Uterus (tissue), 4 donors: ENCODE results near the gene MYBPC1. TPM values are rescaled to one million over a fixed set of nuclear protein-coding genes. Genes with fewer than 3 reads are reported as not detected.

Experiments used
- DNase-seq, 2 donors: peaks; one replicate each; pipeline ENCODE4 v3.0.0-alpha.2; 2019 to 2020
- H3K27ac ChIP-seq, 2 donors: fragments of 200-600 bp; sonication (generic); 1 replicate in 1 of 2; 2 replicates in 1 of 2; pipeline ENCODE4 v1.5.1; 2016 to 2018
- H3K27me3 ChIP-seq, 2 donors: fragments of 200-600 bp; sonication (generic); one replicate each; pipeline ENCODE4 v1.5.1; 2018 to 2019; ENCODE audit warnings: control low read depth in 1 of 2
- H3K36me3 ChIP-seq, 2 donors: fragments of 200-600 bp; sonication (generic); one replicate each; pipeline ENCODE4 v1.5.1; 2019; ENCODE audit warnings: control low read depth in 1 of 2
- H3K4me1 ChIP-seq, 2 donors: fragments of 200-600 bp; sonication (generic); one replicate each; pipeline ENCODE4 v1.5.1; 2018 to 2019; ENCODE audit warnings: control low read depth in 1 of 2
- H3K4me3 ChIP-seq, 2 donors: fragments of 200-600 bp; sonication (generic); 1 replicate in 1 of 2; 2 replicates in 1 of 2; pipeline ENCODE4 v1.5.1; 2018 to 2019; ENCODE audit warnings: mild to moderate bottlenecking in 1 of 2
- H3K9me3 ChIP-seq, 2 donors: fragments of 200-600 bp; sonication (generic); one replicate each; pipeline ENCODE4 v1.5.1; 2019; ENCODE audit warnings: control low read depth in 1 of 2
- CTCF ChIP-seq, 4 experiments: fragments of 200-600 bp in 2 of 4; fragments of 450-650 bp in 2 of 4; sonication (generic) in 2 of 4; IDR thresholded peaks; one replicate each; pipeline ENCODE4 v1.5.1; 2016 to 2019; ENCODE audit warnings: antibody characterized with exemption in 4 of 4, mild to moderate bottlenecking in 2 of 4, moderate library complexity in 1 of 4
- POLR2A ChIP-seq, 2 donors: fragments of 450-650 bp; IDR thresholded peaks; one replicate each; pipeline ENCODE4 v1.6.1; 2016; ENCODE audit warnings: antibody characterized with exemption in 2 of 2, mild to moderate bottlenecking in 1 of 2, moderate library complexity in 1 of 2
- intact Hi-C: fragments of 100-400 bp; cut with DNase I; formaldehyde crosslinking; loops from one replicate; pipeline ENCODE4 v1.15.1; 2023; ENCODE audit warnings: low total_unique reads
- total RNA-seq, 4 donors: library from RNA; depleted of rRNA in 3 of 4; stranded (reverse); fragments of >200 nt in 3 of 4; gene quantifications; one replicate each; pipeline versions ENCODE4 v1.1.0 to v1.2.4, GENCODE V29; 2014 to 2023
- donor health status: DM: yes; HTN: yes; CAD: no.

The MYBPC1 gene
- total RNA-seq, 4 donors from 2014 or later: 0.14 to 0.73 TPM; not detected in 2

- H3K27ac ChIP-seq: no peak overlapping the region
- no peak for TF ChIP-seq POLR2A (IDR thresholded peaks at IDR 0.05)
- no peak for TF ChIP-seq CTCF (IDR thresholded peaks at IDR 0.05)
These were observed 90.3 kb downstream of the MYBPC1 start for GRCh38 chr12:101685092-101685491.

GRCh38 chr12:101686176-101686575 lies 91.4 kb downstream of the MYBPC1 start:
- TF ChIP-seq CTCF (IDR thresholded peaks at IDR 0.05) (no peak), POLR2A (IDR thresholded peaks at IDR 0.05) (no peak)
- Histone ChIP-seq H3K4me1 (no peaks in the 10 kb centered on the region), H3K27me3 (no peaks in the 10 kb centered on the region), H3K9me3 (no peaks in the 10 kb centered on the region), H3K36me3 (no peaks in the 10 kb centered on the region), H3K27ac (no peak overlapping the region), H3K4me3 (no peak overlapping the region)
- no peak for DNase-seq
- intact Hi-C loops: no loop called here

More at GRCh38 chr12:101685092-101685491, 90.3 kb downstream of the MYBPC1 start:
- Histone ChIP-seq H3K4me3 (no peak overlapping the region), H3K9me3 (no peaks in the 10 kb centered on the region), H3K27me3 (no peaks in the 10 kb centered on the region), H3K4me1 (no peaks in the 10 kb centered on the region), H3K36me3 (no peaks in the 10 kb centered on the region)
- intact Hi-C loops: no loop called here
- no peak for DNase-seq

- Histone ChIP-seq H3K27me3 (no peaks in the 10 kb centered on the region), H3K4me1 (no peaks in the 10 kb centered on the region), H3K9me3 (no peaks in the 10 kb centered on the region), H3K27ac (no peak overlapping the region), H3K36me3 (no peaks in the 10 kb centered on the region), H3K4me3 (no peak overlapping the region)
- intact Hi-C loops: no loop called here
- TF ChIP-seq CTCF (IDR thresholded peaks at IDR 0.05) (no peak), POLR2A (IDR thresholded peaks at IDR 0.05) (no peak)
- DNase-seq: no peak
These were observed 95.8 kb downstream of the MYBPC1 start for GRCh38 chr12:101690544-101691098.

GRCh38 chr12:101691503-101692096 lies 96.8 kb downstream of the MYBPC1 start:
- intact Hi-C loops: no loop called here
- Histone ChIP-seq H3K27ac (no peak overlapping the region), H3K27me3 (no peaks in the 10 kb centered on the region), H3K4me3 (no peak overlapping the region), H3K9me3 (no peaks in the 10 kb centered on the region), H3K4me1 (no peaks in the 10 kb centered on the region), H3K36me3 (no peaks in the 10 kb centered on the region)
- TF ChIP-seq POLR2A (IDR thresholded peaks at IDR 0.05): no peak
- no peak for TF ChIP-seq CTCF (IDR thresholded peaks at IDR 0.05)
- no peak for DNase-seq

GRCh38 chr12:101694297-101694848 lies 99.6 kb downstream of the MYBPC1 start:
- no peak overlapping the region for H3K4me3 ChIP-seq
- TF ChIP-seq POLR2A (IDR thresholded peaks at IDR 0.05) (no peak), CTCF (IDR thresholded peaks at IDR 0.05) (no peak)
- H3K4me1 ChIP-seq: no peaks in the 10 kb centered on the region
- H3K27ac ChIP-seq: no peak overlapping the region
- no peaks in the 10 kb centered on the region for H3K27me3 ChIP-seq
- DNase-seq: no peak
- intact Hi-C loops: no loop called here
- no peaks in the 10 kb centered on the region for H3K36me3 ChIP-seq
- no peaks in the 10 kb centered on the region for H3K9me3 ChIP-seq
